IPS-18a (cell line): Measurements from ENCODE around the gene CDK5RAP2.
"Not testable (repeated sequence)": the region's sequence is repeated elsewhere in the genome, so short reads cannot be mapped to it uniquely, and the experiment has no call there.

ENCODE experiments used
- H3K27ac ChIP-seq: one replicate; pipeline ENCODE4 v1.5.1; 2013; ENCODE audit warnings: low read length
- H3K27me3 ChIP-seq: one replicate; pipeline ENCODE4 v1.6.1; 2013; ENCODE audit warnings: mild to moderate bottlenecking, low read length; ENCODE audit not compliant: control insufficient read depth, insufficient read depth
- H3K36me3 ChIP-seq: one replicate; pipeline ENCODE4 v1.6.1; 2013; ENCODE audit warnings: low read depth, low read length; ENCODE audit not compliant: control insufficient read depth
- H3K4me1 ChIP-seq: one replicate; pipeline ENCODE4 v1.6.1; 2013; ENCODE audit warnings: low read depth, low read length; ENCODE audit not compliant: control insufficient read depth
- H3K4me3 ChIP-seq: one replicate; pipeline ENCODE4 v1.5.1; 2013; ENCODE audit warnings: low read length
- H3K9ac ChIP-seq: one replicate; pipeline ENCODE4 v1.6.1; 2013; ENCODE audit warnings: mild to moderate bottlenecking, low read length, moderate library complexity
- H3K9me3 ChIP-seq: one replicate; pipeline ENCODE4 v1.6.1; 2013; ENCODE audit warnings: low read depth, low read length; ENCODE audit not compliant: control insufficient read depth

The CDK5RAP2 gene

DNA sequence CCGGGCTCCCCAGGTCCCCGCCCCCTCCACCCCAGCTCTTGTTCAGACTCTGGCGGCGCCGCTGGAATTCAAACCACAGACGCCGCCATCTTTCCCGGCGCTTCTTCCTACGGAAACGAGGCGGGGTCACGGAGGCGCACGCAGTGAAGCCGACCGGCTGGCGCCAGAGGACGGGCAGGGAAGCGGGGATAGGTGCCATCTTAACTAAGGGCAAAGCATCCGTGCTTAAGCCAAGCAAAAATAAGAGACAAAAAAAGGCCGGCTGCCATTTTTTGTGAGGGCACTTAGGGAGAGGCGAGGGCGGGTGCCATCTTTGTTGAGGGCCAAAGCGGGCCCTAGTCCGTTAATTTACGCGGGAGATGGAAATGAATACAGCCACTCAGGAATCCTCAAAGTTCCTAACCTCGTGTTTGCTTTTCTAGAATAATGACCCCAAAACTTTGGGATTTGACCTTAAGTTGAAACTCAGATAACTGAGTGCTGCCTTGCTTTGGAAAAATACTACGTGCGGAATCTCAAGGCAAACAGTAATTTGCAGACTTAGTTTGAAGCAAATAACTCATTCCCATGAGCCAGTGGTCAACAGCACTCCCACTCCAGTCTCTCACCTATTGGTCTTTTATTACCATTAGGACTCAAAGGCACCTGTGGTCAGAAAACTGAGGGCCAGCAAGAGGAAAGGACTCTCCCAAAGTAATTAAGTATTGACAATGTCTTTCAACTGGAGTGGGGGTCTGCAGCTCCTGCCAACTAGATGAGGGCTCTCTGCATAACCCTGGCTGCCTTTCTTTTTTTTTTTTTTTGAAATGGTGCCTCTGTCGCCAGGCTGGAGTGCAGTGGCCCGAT lies at the start of gene CDK5RAP2:
Gene CDK5RAP2, minus strand, starts transcription at position 117 of the 846 bp plus-strand sequence. CDS start 189 bp downstream, outside the sequence.
- Histone ChIP-seq H3K36me3 (no peaks in the 10 kb centered on the region), H3K4me3 (peak within 1 kb of the TSS; percentile 98), H3K27ac (peak within 1 kb of the TSS; percentile 78), H3K9me3 (no peaks in the 10 kb centered on the region), H3K27me3 (no peaks in the 10 kb centered on the region), H3K4me1 (peaks cover 6% of the 10 kb centered on the region), H3K9ac (peak within 1 kb of the TSS; percentile 90)

DNA sequence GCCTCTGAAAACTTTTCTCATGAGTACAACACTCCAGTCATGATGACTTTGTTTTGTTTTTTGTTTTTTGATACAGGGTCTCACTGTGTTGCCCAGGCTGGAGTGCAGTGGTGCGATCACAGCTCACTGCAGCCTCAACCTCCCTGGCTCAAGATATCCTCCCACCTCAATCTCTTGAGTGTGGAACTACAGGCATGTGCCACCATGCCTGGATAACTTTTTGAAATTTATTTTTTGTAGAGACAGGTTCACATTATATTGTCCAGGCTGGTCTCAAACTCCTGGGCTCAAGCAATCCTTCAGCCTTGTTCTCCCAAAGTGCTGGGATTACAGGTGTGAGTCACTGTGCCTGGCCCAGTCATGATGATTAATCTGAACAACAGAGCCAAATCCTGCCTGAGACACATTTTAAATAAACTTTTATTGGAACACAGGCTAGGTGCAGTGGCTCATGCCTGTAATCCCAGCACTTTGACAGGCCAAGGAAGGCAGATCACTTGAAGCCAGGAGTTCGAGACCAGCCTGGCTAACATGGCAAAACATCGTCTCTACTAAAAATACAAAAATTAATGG lies 49.0 kb upstream of the CDK5RAP2 start:
- H3K36me3 ChIP-seq, H3K9me3 ChIP-seq, H3K4me1 ChIP-seq, H3K27me3 ChIP-seq, H3K9ac ChIP-seq, H3K4me3 ChIP-seq, H3K27ac ChIP-seq: not testable (repeated sequence)

DNA sequence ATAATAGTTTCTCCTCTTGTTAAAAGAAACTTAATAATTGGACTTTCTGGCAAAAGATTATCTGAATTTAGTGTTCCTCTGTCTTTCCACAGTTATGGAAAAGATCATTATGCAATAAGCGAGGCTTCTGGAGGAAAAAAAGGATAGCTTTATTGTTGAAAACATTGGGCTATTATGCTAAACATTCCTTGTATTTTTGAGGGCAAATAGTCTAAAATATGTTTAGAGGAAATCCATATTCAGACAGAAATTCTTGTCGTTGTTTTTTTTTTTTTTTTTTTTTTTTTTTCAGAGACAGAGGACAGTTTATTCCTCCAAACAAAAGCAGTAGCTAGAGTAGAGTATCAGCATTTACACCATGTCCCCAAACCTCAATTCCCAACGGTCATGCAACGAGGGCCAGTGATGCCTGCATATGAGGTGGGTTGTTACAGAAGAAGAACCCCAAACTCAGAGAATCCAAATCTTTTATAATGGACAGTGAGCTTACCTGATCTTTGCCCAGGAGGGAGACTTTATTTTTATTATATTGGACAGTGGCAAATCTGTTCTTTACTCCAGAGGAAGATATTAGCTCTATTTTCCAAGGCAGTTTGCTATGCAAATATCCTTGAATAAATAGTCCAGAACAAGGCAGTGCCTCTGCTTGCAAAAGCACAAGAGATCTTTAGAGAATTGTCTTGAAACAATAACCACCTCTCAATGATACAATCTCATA lies 48.4 kb upstream of the CDK5RAP2 start:
- no peak overlapping the region for H3K9ac ChIP-seq
- H3K4me3 ChIP-seq: no peak overlapping the region
- no peaks in the 10 kb centered on the region for H3K36me3 ChIP-seq
- H3K27ac ChIP-seq: no peak overlapping the region
- H3K27me3 ChIP-seq: no peaks in the 10 kb centered on the region
- no peaks in the 10 kb centered on the region for H3K4me1 ChIP-seq
- no peaks in the 10 kb centered on the region for H3K9me3 ChIP-seq

DNA sequence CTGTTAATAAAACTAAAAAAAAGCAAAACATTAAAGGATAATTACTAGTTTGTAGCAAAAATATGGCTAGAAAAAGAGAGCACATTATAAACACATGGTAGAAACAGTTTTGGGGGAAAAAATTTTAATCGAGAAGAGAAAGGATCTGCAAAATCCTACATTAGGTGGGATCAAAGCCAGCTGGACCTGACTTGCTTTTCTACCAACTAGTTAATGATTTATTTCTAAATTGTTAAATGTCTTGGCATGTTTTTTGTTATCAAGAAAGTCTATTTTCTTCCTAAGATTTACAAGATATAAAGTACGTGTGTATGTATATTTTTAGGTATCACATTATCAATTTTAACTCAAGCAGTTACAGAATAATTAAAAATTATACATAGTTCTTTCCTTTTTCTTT lies 47.1 kb upstream of the CDK5RAP2 start:
- H3K27me3 ChIP-seq: no peaks in the 10 kb centered on the region
- no peaks in the 10 kb centered on the region for H3K36me3 ChIP-seq
- H3K4me3 ChIP-seq: no peak overlapping the region
- H3K9me3 ChIP-seq: no peaks in the 10 kb centered on the region
- no peaks in the 10 kb centered on the region for H3K4me1 ChIP-seq
- H3K9ac ChIP-seq: no peak overlapping the region
- no peak overlapping the region for H3K27ac ChIP-seq

DNA sequence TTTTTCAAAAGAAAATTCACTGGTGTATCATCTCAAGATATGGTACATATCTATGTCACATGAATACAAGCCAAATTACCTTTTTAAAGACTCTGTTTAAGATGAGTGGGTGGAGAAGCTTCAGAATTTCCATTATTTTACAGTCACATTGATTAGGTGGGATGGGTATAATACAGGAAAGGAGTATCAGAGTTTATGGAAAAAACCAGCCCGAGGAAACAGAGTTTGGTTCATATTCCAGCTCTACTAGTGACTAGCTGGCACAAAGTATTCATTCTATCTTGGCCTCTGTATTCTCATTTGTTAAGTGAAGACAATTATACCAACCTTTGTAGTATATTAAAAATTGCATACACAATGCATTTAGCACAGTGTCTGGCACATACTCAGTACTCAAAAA lies 46.5 kb upstream of the CDK5RAP2 start:
- Histone ChIP-seq H3K27ac (no peak overlapping the region), H3K9me3 (no peaks in the 10 kb centered on the region), H3K9ac (no peak overlapping the region), H3K36me3 (no peaks in the 10 kb centered on the region), H3K4me1 (no peaks in the 10 kb centered on the region), H3K27me3 (no peaks in the 10 kb centered on the region), H3K4me3 (no peak overlapping the region)

DNA sequence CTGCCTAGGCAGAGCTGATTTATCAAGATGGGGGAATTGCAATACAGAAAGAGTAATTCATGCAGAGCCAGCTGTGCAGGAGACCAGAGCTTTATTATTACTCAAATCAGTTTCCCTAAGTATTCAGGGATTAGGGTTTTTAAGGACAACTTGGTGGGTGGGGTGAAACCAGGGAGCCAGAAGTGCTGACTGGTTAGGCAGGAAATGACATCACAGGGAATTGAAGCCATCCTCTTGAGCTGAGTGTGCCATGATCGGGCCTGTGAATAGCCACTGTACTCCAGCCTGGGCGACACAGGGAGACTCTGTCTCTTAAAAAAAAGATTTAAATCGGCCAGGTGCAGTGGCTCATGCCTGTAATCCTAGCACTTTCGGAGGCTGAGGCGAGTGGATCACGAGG lies 45.3 kb upstream of the CDK5RAP2 start:
- Histone ChIP-seq H3K27me3 (no peaks in the 10 kb centered on the region), H3K9ac (no peak overlapping the region), H3K27ac (no peak overlapping the region), H3K36me3 (no peaks in the 10 kb centered on the region), H3K4me3 (no peak overlapping the region), H3K9me3 (no peaks in the 10 kb centered on the region), H3K4me1 (no peaks in the 10 kb centered on the region)

DNA sequence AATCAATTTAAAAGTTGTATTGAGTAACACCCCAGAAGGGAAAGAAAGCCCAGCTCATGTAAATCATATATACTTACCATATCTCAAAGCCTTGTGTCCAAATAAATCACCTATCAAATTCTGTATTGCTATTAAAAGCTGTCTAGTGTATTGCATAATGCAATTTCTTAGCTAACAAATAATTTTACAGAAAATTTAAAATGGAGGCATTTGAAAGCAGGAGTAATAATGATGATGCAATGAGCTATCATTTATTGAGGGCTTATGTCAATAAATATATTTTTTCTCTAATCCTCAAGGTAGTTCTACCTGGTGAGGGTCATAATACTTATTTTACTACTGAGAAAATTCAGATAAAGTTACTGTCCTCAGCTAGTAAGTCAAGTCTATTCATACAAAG lies 42.8 kb upstream of the CDK5RAP2 start:
- Histone ChIP-seq H3K27me3 (no peaks in the 10 kb centered on the region), H3K9me3 (no peaks in the 10 kb centered on the region), H3K9ac (no peak overlapping the region), H3K36me3 (no peaks in the 10 kb centered on the region), H3K4me3 (no peak overlapping the region), H3K4me1 (no peaks in the 10 kb centered on the region), H3K27ac (no peak overlapping the region)

DNA sequence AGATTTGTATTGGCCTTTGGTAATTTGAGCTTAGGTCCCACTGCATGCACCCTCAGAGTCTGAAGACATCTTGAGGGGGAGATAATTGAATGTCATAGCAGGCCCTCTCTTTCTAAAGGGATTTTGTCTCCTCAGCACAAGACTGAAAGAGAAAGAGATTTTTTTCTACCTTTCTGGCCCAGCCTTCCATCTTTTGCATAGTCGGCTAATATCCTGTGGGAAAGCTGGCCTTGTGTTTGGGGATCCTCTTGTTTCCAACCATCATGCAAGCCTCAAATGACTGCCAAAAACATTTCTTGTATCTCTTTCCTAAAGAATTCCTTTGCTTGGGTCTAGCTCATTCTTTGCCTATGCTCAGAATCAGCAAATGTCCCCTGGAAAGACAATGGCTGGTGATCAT lies 42.0 kb upstream of the CDK5RAP2 start:
- Histone ChIP-seq H3K36me3 (no peaks in the 10 kb centered on the region), H3K9ac (no peak overlapping the region)

DNA sequence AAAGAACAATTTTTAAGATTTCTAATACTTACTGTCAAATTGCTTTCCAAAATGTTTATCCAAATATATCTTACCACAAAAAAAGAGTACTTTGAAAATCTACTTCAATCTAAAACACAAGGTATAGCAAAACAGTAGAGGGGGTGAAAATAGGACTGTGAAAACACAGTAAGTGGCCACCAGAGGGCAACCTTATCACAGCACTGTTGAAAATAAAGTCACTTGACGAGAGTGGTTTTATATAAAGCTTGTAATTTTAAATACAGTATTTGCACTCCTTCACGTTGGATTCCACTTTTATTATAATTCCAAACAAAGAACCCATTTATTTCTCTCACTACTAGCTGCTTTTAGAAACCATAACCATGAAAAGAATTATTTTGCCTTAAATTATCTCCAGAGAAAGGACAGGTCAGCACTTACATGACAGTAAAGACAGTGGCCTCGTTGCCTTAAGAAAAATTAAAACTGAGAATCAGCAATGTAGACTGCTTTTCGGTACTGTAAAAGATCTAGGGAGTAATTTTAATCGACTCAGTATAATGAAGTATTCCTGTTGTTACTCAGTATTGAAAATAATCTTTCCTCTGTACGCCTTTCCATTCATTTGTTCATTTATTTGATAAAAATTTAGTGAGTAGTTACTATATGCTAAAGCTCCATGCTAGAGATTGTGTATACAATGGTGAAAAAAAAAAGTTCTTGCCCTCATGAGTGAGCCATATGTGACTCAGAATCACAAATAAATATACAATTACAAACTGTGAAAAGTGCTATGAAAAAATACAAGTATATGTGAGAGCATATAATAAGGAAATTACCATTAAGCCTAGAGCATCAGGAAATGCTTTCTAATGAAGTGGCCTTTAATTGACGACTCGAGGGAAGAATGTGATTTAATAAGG lies 40.0 kb upstream of the CDK5RAP2 start:
- Histone ChIP-seq H3K9me3 (no peaks in the 10 kb centered on the region), H3K4me1 (no peaks in the 10 kb centered on the region), H3K9ac (no peak overlapping the region), H3K27me3 (no peaks in the 10 kb centered on the region), H3K36me3 (no peaks in the 10 kb centered on the region), H3K27ac (no peak overlapping the region), H3K4me3 (no peak overlapping the region)

More for the DNA sequence above, 42.0 kb upstream of the CDK5RAP2 start:
- H3K9me3 ChIP-seq: no peaks in the 10 kb centered on the region
- H3K27ac ChIP-seq: no peak overlapping the region
- no peaks in the 10 kb centered on the region for H3K27me3 ChIP-seq
- H3K4me1 ChIP-seq: no peaks in the 10 kb centered on the region
- H3K4me3 ChIP-seq: no peak overlapping the region

DNA sequence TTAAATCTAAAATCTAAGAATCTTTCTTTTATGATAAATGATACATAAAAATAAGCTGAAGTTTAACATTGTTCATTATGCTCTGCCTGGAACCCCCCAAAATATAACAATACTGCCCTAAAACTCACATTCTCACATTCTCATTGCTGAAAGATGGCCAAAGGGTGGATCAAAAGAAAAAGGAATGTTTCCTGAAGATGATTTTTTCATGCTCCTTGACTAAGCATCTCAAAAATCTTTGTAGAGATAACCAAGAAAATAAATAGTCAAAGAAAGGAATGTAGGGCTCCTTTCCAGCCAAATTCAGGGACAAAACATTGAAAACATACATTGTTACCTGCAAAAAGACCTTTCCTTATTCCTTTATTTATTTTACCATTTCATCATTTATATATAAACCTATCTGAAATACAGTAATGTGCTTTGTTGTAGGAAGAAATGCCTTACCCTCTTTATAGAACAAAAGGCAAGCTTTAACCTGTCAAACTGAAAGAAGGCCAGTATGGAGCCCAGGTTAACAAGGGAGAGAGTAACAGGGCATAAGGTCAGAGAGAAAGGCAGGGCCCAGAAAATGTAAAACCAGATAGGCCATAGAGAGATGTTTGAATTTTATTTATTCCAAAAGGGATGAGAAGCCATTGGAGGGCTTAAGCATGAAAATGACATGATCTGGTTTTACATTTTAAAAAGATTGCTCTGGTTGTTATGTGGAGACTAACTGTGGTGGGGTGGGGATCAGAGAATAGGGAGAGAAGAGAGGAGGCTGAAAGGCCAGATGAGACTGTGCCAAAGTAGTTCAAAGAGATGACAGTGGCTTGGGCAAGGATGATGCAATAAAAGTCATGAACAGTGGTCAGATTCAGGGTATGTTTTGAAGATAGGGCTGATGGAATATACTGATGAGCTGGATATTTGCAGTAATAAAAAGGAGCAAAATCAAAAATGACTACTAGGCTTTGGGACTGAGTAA lies 37.3 kb upstream of the CDK5RAP2 start:
- Histone ChIP-seq H3K27me3 (no peaks in the 10 kb centered on the region), H3K9ac (no peak overlapping the region), H3K27ac (no peak overlapping the region), H3K9me3 (no peaks in the 10 kb centered on the region), H3K4me3 (no peak overlapping the region), H3K4me1 (no peaks in the 10 kb centered on the region), H3K36me3 (no peaks in the 10 kb centered on the region)
